CD14-positive monocyte (primary cell): ENCODE results near the gene LRP1B. TPM values are rescaled to one million over a fixed set of nuclear protein-coding genes. Genes with fewer than 3 reads are reported as not detected.

ENCODE experiments used
- DNase-seq, 3 donors: peaks; one replicate each; pipeline ENCODE4 v3.0.0-alpha.2; 2011 to 2022
- H2AFZ ChIP-seq: 2 replicates; pipeline ENCODE4 v1.6.0; 2012; ENCODE audit warnings: mild to moderate bottlenecking, low read depth, low read length, inconsistent platforms; ENCODE audit not compliant: insufficient read depth, poor library complexity, severe bottlenecking
- H3K27ac ChIP-seq, 2 donors: 1 replicate in 1 of 2; 2 replicates in 1 of 2; pipeline ENCODE4 v1.5.1; 2012 to 2013; ENCODE audit warnings: low read length in 2 of 2, control low read depth in 1 of 2, inconsistent platforms in 1 of 2, low read depth in 1 of 2, mild to moderate bottlenecking in 1 of 2
- H3K27me3 ChIP-seq, 2 donors: one replicate each; pipeline versions ENCODE4 v1.6.0 to v1.6.1; 2011 to 2013; ENCODE audit warnings: low read length in 2 of 2; ENCODE audit not compliant: control insufficient read depth in 2 of 2, insufficient read depth in 2 of 2
- H3K36me3 ChIP-seq, 2 donors: replicated peaks in 1 of 2; 1 replicate in 1 of 2; 2 replicates in 1 of 2; pipeline versions ENCODE4 v1.5.1 to v1.6.1; 2012 to 2013; ENCODE audit warnings: low read length in 2 of 2, control low read depth in 1 of 2, inconsistent platforms in 1 of 2, mild to moderate bottlenecking in 1 of 2; ENCODE audit not compliant: insufficient read depth in 2 of 2, control insufficient read depth in 1 of 2
- H3K4me1 ChIP-seq, 2 donors: 1 replicate in 1 of 2; 2 replicates in 1 of 2; pipeline versions ENCODE4 v1.5.1 to v1.6.1; 2012 to 2013; ENCODE audit warnings: low read length in 2 of 2, control low read depth in 1 of 2, inconsistent platforms in 1 of 2, mild to moderate bottlenecking in 1 of 2, moderate library complexity in 1 of 2; ENCODE audit not compliant: insufficient read depth in 2 of 2, control insufficient read depth in 1 of 2
- H3K4me2 ChIP-seq: replicated peaks from 2 replicates; pipeline ENCODE3; 2012; ENCODE audit warnings: low read length, moderate library complexity, mild to moderate bottlenecking; ENCODE audit not compliant: poor library complexity, severe bottlenecking; ENCODE audit errors: extremely low read depth
- H3K4me3 ChIP-seq, 3 experiments: fragments of 200-600 bp in 1 of 3; sonication (generic) in 1 of 3; replicated peaks in 1 of 3; 1 replicate in 2 of 3; 2 replicates in 1 of 3; pipeline ENCODE4 v1.5.1; 2011 to 2013; ENCODE audit warnings: low read length in 3 of 3, mild to moderate bottlenecking in 3 of 3, control low read depth in 2 of 3, low read depth in 2 of 3, inconsistent platforms in 1 of 3, moderate library complexity in 1 of 3
- H3K79me2 ChIP-seq: 2 replicates; pipeline ENCODE4 v1.6.0; 2012; ENCODE audit warnings: mild to moderate bottlenecking, control low read depth, inconsistent platforms, low read length, moderate library complexity; ENCODE audit not compliant: insufficient read depth
- H3K9ac ChIP-seq: 2 replicates; pipeline ENCODE4 v1.6.0; 2017; ENCODE audit warnings: low read length, mild to moderate bottlenecking; ENCODE audit not compliant: insufficient read depth, poor library complexity, severe bottlenecking
- H3K9me3 ChIP-seq, 2 donors: replicated peaks in 1 of 2; 1 replicate in 1 of 2; 2 replicates in 1 of 2; pipeline versions ENCODE4 v1.5.1 to v1.6.1; 2012 to 2013; ENCODE audit warnings: low read length in 2 of 2, control low read depth in 1 of 2; ENCODE audit not compliant: control insufficient read depth in 1 of 2, insufficient read depth in 1 of 2
- H4K20me1 ChIP-seq: 2 replicates; pipeline ENCODE4 v1.6.0; 2012; ENCODE audit warnings: mild to moderate bottlenecking, low read length, control low read depth, moderate library complexity; ENCODE audit not compliant: insufficient read depth
- H3K27ac Mint-ChIP-seq, 7 donors: one replicate each; pipeline ENCODE4 v1.8.0; 2020; ENCODE audit warnings: mild to moderate bottlenecking in 7 of 7, mixed read lengths in 7 of 7, moderate library complexity in 6 of 7, inconsistent platforms in 2 of 7
- H3K27me3 Mint-ChIP-seq, 3 donors: one replicate each; pipeline ENCODE4 v1.8.0; 2021 to 2022; ENCODE audit warnings: low read depth in 3 of 3, mild to moderate bottlenecking in 3 of 3, mixed read lengths in 3 of 3, moderate library complexity in 3 of 3, inconsistent platforms in 1 of 3
- H3K36me3 Mint-ChIP-seq, 2 donors: one replicate each; pipeline ENCODE4 v1.8.0; 2020; ENCODE audit warnings: mixed read lengths in 2 of 2, inconsistent platforms in 1 of 2, mild to moderate bottlenecking in 1 of 2
- H3K4me1 Mint-ChIP-seq: one replicate; pipeline ENCODE4 v1.8.0; 2020; ENCODE audit warnings: mild to moderate bottlenecking, mixed read lengths
- H3K4me3 Mint-ChIP-seq, 2 donors: one replicate each; pipeline ENCODE4 v1.8.0; 2020; ENCODE audit warnings: mild to moderate bottlenecking in 2 of 2, mixed read lengths in 2 of 2, moderate library complexity in 1 of 2
- H3K9me3 Mint-ChIP-seq, 7 donors: one replicate each; pipeline ENCODE4 v1.8.0; 2020 to 2022; ENCODE audit warnings: mixed read lengths in 7 of 7, mild to moderate bottlenecking in 6 of 7, moderate library complexity in 6 of 7, inconsistent platforms in 2 of 7
- WGBS: methylation state at CpG from one replicate; pipeline ENCODE4 v1.1.5; 2013; ENCODE audit warnings: missing lambda C conversion rate; ENCODE audit not compliant: insufficient coverage; 5-methylcytosine and 5-hydroxymethylcytosine counted together
- intact Hi-C, 2 donors: fragments of 100-400 bp; cut with micrococcal nuclease; formaldehyde crosslinking; loops; one replicate each; pipeline versions ENCODE4 v1.15.0 to v1.15.1; 2023
- polyA plus RNA-seq, 3 donors: library from polyadenylated mRNA; depleted of rRNA in 1 of 3; unstranded in 2 of 3; stranded (reverse) in 1 of 3; fragments of 300-500 nt in 2 of 3; fragments of >200 nt in 1 of 3; fragmentation: Illumina TruSeq in 2 of 3; gene quantifications; 1 replicate in 2 of 3; 2 replicates in 1 of 3; pipeline ENCODE4 v1.2.3, GENCODE V29; 2012 to 2021
- TF ChIP-seq, protein P1 (sequence below): fragments of 200-600 bp; IDR thresholded peaks from one replicate; pipeline ENCODE4 v1.8.0; 2022; ENCODE audit warnings: antibody characterized with exemption, mild to moderate bottlenecking

The LRP1B gene
- polyA plus RNA-seq, 3 donors, result not detected

DNA sequence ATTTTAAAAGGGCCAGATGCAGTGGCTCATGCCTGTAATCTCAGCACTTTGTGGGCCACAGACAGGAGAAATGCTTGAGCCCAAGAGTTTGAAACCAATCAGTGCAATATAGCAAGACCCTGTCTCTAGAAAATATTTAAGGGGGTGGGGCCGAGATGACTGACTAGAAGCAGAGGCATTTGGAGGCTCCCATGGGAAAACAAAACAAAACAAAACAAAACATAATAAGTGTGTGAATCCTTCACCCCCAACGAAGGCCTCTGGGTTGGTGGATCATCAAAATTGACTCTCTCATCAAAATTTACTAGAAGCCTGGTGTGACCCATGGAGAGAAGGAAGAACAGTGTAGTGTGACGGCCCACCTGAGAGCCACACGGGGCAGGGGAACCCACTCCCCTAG, 560.9 kb downstream of the LRP1B start:
- Histone ChIP-seq H3K4me3 (no peak overlapping the region), H3K9ac (no peak overlapping the region), H3K9me3 (no peaks in the 10 kb centered on the region), H3K4me2 (no peak overlapping the region), H3K27ac (no peak overlapping the region), H3K36me3 (no peaks in the 10 kb centered on the region), H3K79me2 (no peaks in the 10 kb centered on the region), H3K4me1 (no peaks in the 10 kb centered on the region), H4K20me1 (no peaks in the 10 kb centered on the region), H3K27me3 (no peaks in the 10 kb centered on the region), H2AFZ (no peak overlapping the region)
- DNase-seq, result no peak
- Mint-ChIP-seq H3K27ac (no peak overlapping the region), H3K27me3 (peaks cover 0 to 2% (median 0%) of the 10 kb centered on the region in 3 donors), H3K9me3 (peaks cover 2 to 13% (median 11%) of the 10 kb centered on the region in 7 donors), H3K4me3 (no peak overlapping the region), H3K36me3 (no peaks in the 10 kb centered on the region), H3K4me1 (no peaks in the 10 kb centered on the region)
- intact Hi-C loops, result no loop called here
- no CpG with 5 or more reads among the region's 4 CpGs for WGBS
- TF ChIP-seq, protein P1, sequence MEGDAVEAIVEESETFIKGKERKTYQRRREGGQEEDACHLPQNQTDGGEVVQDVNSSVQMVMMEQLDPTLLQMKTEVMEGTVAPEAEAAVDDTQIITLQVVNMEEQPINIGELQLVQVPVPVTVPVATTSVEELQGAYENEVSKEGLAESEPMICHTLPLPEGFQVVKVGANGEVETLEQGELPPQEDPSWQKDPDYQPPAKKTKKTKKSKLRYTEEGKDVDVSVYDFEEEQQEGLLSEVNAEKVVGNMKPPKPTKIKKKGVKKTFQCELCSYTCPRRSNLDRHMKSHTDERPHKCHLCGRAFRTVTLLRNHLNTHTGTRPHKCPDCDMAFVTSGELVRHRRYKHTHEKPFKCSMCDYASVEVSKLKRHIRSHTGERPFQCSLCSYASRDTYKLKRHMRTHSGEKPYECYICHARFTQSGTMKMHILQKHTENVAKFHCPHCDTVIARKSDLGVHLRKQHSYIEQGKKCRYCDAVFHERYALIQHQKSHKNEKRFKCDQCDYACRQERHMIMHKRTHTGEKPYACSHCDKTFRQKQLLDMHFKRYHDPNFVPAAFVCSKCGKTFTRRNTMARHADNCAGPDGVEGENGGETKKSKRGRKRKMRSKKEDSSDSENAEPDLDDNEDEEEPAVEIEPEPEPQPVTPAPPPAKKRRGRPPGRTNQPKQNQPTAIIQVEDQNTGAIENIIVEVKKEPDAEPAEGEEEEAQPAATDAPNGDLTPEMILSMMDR, result no peak

DNA sequence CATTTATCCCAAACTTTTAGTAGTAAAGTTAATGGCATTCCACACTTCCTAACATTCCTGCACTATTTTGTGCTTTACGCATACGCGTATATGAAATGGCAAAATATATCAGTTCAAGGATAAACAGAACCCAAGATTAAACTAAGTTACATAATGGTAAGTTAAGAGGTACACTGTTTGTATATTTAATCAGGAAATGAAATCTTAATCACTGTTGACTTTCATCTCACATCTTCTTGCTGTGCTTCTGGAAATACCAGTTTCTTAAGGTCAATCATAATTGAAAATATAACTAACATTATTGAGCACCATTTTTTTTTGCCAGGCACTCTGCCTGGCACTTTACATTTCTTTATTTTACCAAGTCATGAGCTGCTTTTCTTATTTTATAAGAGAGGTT, 565.2 kb downstream of the LRP1B start:
- H3K9ac ChIP-seq, result no peak overlapping the region
- no peaks in the 10 kb centered on the region for H3K4me1 ChIP-seq
- intact Hi-C loops, result no loop called here
- TF ChIP-seq, protein P1, result no peak
- no peak overlapping the region for H2AFZ ChIP-seq
- no peak overlapping the region for H3K4me3 ChIP-seq
- WGBS, result no CpG with 5 or more reads among the region's 3 CpGs
- no peak overlapping the region for H3K27ac Mint-ChIP-seq
- no peaks in the 10 kb centered on the region for H3K27me3 ChIP-seq
- H3K36me3 ChIP-seq, result no peaks in the 10 kb centered on the region
- H3K27me3 Mint-ChIP-seq, result no peaks in the 10 kb centered on the region
- no peaks in the 10 kb centered on the region for H3K36me3 Mint-ChIP-seq
- H3K4me2 ChIP-seq, result no peak overlapping the region
- H3K9me3 ChIP-seq, result no peaks in the 10 kb centered on the region
- no peak for DNase-seq
- H3K9me3 Mint-ChIP-seq, result peaks cover 0 to 6% (median 0%) of the 10 kb centered on the region in 7 donors
- no peak overlapping the region for H3K27ac ChIP-seq
- H3K79me2 ChIP-seq, result no peaks in the 10 kb centered on the region
- H4K20me1 ChIP-seq, result no peaks in the 10 kb centered on the region
- no peaks in the 10 kb centered on the region for H3K4me1 Mint-ChIP-seq
- no peak overlapping the region for H3K4me3 Mint-ChIP-seq
